Measurements from ENCODE around the gene TIGD2. TPM values are rescaled to one million over a fixed set of nuclear protein-coding genes. Genes with fewer than 3 reads are reported as not detected.

Gene TIGD2
- total and polyA plus RNA-seq, 2 donors = 8.3 to 12.6 TPM

DNA sequence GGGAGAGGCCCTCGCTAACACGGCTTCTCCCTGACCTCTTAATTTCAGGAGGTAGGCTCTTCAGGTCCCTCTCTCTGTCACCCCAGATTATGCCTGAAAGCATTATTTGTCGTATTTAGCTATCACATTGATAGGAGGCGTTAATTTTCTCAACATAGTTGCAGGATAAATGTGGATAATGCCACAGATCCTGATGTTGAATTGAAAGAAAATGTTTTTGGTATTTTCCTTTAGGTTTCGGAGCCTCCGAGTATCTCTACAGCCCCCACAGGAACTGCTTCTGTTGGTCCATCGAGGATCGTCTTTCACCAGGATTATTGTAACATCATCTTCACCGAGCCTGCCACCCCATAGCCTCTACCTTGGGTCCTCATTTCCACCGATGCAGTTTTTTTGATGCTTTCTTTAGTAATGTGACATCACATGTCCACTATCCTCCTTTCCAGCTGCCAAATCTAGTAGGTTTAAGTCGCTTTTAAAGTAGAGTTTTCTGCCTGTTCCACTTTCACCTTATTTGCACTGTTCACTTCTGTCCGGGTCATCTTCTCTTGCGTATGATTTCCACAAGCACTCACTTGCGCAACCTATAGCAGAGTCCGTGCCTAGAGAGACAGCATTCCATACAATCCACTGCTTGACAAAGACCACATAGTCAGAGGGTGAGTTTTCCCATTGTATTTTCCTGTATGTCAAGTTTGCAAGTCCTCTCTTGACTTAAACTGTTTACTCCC lies 665 bp downstream of the TIGD2 start:
- Histone ChIP-seq H3K9me3 (ENCODE audit: control insufficient read depth in 2 of 2, insufficient read depth in 1 of 2, low read length in 1 of 2) (peaks cover 1 to 13% of the 10 kb centered on the region in 2 donors), H3K4me3 (ENCODE audit: low read length in 2 of 2) (peak overlapping the region; percentile 59 to 80), H3K27me3 (ENCODE audit: control insufficient read depth in 2 of 2, insufficient read depth in 1 of 2, low read length in 1 of 2) (peaks cover 0 to 19% of the 10 kb centered on the region in 2 donors), H3K27ac (ENCODE audit: low read depth in 1 of 2, low read length in 1 of 2) (peak overlapping the region; percentile 29 to 71), H3K4me1 (ENCODE audit: control insufficient read depth in 2 of 2, insufficient read depth in 2 of 2, low read length in 2 of 2) (peaks cover 11 to 23% of the 10 kb centered on the region in 2 donors), H3K36me3 (ENCODE audit: control insufficient read depth in 2 of 2, insufficient read depth in 2 of 2, low read length in 1 of 2) (no peaks in the 10 kb centered on the region)
- DNase-seq (ENCODE audit: low read depth in 6 of 9, low spot score in 9 of 9) = peak in 2 of 9 donors; percentile 17 to 24
- WGBS = 45% methylated on average over 15 of the region's 15 CpGs

DNA sequence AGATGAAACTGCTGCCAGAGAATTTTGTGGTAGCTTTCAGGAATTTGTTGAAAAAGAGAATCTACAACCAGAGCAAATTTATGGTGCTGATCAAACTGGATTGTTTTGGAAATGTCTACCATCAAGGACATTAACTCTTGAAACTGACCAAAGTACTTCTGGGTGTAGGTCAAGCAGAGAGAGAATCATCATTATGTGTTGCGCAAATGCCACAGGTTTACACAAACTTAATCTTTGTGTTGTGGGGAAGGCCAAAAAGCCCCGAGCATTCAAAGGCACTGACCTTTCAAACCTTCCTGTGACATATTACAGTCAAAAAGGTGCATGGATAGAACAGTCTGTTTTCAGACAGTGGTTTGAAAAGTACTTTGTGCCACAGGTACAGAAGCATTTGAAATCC lies 2.1 kb downstream of the TIGD2 start:
- peaks cover 11 to 23% of the 10 kb centered on the region in 2 donors for H3K4me1 ChIP-seq (ENCODE audit: control insufficient read depth in 2 of 2, insufficient read depth in 2 of 2, low read length in 2 of 2)
- DNase-seq (ENCODE audit: low read depth in 6 of 9, low spot score in 9 of 9) = no peak
- peaks cover 0 to 19% of the 10 kb centered on the region in 2 donors for H3K27me3 ChIP-seq (ENCODE audit: control insufficient read depth in 2 of 2, insufficient read depth in 1 of 2, low read length in 1 of 2)
- WGBS = 96% methylated on average over 2 of the region's 2 CpGs
- no peak overlapping the region for H3K27ac ChIP-seq (ENCODE audit: low read depth in 1 of 2, low read length in 1 of 2)
- H3K9me3 ChIP-seq (ENCODE audit: control insufficient read depth in 2 of 2, insufficient read depth in 1 of 2, low read length in 1 of 2) = peaks cover 0 to 8% of the 10 kb centered on the region in 2 donors
- H3K4me3 ChIP-seq (ENCODE audit: low read length in 2 of 2) = no peak overlapping the region
- H3K36me3 ChIP-seq (ENCODE audit: control insufficient read depth in 2 of 2, insufficient read depth in 2 of 2, low read length in 1 of 2) = no peaks in the 10 kb centered on the region

DNA sequence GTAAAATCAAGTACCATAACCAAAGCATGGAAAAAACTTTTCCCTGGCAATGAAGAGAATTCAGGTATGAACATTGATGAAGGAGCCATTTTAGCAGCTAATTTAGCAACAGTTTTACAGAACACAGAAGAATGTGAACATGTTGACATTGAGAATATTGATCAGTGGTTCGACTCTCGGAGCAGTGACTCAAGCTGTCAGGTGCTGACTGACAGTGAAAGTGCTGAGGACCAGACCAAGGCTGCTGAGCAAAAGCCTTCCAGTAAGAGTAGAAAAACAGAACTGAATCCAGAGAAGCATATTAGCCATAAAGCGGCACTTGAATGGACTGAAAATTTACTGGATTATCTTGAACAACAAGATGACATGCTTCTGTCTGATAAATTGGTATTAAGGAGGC lies 2.8 kb downstream of the TIGD2 start:
- no peaks in the 10 kb centered on the region for H3K36me3 ChIP-seq (ENCODE audit: control insufficient read depth in 2 of 2, insufficient read depth in 2 of 2, low read length in 1 of 2)

DNA sequence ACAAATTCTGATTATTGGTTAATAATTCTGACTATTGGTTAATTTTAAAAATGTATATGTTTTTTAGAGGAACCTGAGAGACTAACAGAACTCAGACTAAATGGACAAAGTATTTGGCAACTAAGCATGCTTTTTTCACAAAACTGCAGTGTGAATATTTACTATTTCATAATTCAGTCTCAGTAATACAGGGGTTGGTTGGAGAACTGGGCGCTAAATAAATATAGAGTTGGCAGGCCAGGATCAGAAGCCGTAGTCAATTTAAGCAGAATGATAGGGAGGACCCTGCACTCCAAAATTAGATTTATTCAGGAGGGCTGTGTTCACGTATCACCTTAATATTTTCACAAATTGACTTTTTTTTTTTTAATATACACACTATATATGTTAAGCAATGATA lies 5.8 kb downstream of the TIGD2 start:
- H3K27ac ChIP-seq (ENCODE audit: low read depth in 1 of 2, low read length in 1 of 2) = no peak overlapping the region
- H3K4me1 ChIP-seq (ENCODE audit: control insufficient read depth in 2 of 2, insufficient read depth in 2 of 2, low read length in 2 of 2) = peaks cover 2 to 5% of the 10 kb centered on the region in 2 donors
- no peak for DNase-seq (ENCODE audit: low read depth in 6 of 9, low spot score in 9 of 9)
- no peaks in the 10 kb centered on the region for H3K27me3 ChIP-seq (ENCODE audit: control insufficient read depth in 2 of 2, insufficient read depth in 1 of 2, low read length in 1 of 2)
- no peaks in the 10 kb centered on the region for H3K9me3 ChIP-seq (ENCODE audit: control insufficient read depth in 2 of 2, insufficient read depth in 1 of 2, low read length in 1 of 2)
- no peak overlapping the region for H3K4me3 ChIP-seq (ENCODE audit: low read length in 2 of 2)
- no peaks in the 10 kb centered on the region for H3K36me3 ChIP-seq (ENCODE audit: control insufficient read depth in 2 of 2, insufficient read depth in 2 of 2, low read length in 1 of 2)
- 97% methylated on average over 3 of the region's 3 CpGs for WGBS

More for the DNA sequence above, 2.8 kb downstream of the TIGD2 start:
- no peak overlapping the region for H3K27ac ChIP-seq (ENCODE audit: low read depth in 1 of 2, low read length in 1 of 2)
- no peak for DNase-seq (ENCODE audit: low read depth in 6 of 9, low spot score in 9 of 9)
- H3K9me3 ChIP-seq (ENCODE audit: control insufficient read depth in 2 of 2, insufficient read depth in 1 of 2, low read length in 1 of 2) = peaks cover 0 to 6% of the 10 kb centered on the region in 2 donors
- H3K27me3 ChIP-seq (ENCODE audit: control insufficient read depth in 2 of 2, insufficient read depth in 1 of 2, low read length in 1 of 2) = peaks cover 0 to 18% of the 10 kb centered on the region in 2 donors
- peaks cover 11 to 23% of the 10 kb centered on the region in 2 donors for H3K4me1 ChIP-seq (ENCODE audit: control insufficient read depth in 2 of 2, insufficient read depth in 2 of 2, low read length in 2 of 2)
- WGBS = 94% methylated on average over 3 of the region's 3 CpGs
- H3K4me3 ChIP-seq (ENCODE audit: low read length in 2 of 2) = no peak overlapping the region

DNA sequence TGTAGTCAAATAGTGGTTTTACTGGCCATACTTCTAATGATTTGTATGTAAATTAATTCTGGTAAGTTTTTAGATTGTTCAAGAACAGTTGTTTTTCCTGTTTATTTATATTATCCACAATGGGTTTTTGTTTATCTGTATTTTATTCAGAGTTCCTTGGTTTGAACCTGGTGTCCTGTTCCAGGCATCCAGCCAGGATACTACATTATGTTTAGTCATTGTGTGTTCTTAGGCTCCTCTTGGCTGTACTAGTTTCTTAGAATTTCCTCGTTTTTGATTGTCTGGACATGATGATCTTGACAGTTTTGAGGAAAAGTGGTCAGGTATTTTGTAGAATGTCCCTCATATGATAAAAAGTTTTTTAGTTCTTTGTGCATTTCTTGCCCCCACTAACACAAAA lies 7.8 kb downstream of the TIGD2 start:
- H3K4me1 ChIP-seq (ENCODE audit: control insufficient read depth in 2 of 2, insufficient read depth in 2 of 2, low read length in 2 of 2) = no peaks in the 10 kb centered on the region
- H3K27ac ChIP-seq (ENCODE audit: low read depth in 1 of 2, low read length in 1 of 2) = no peak overlapping the region
- H3K9me3 ChIP-seq (ENCODE audit: control insufficient read depth in 2 of 2, insufficient read depth in 1 of 2, low read length in 1 of 2) = no peaks in the 10 kb centered on the region
- WGBS = 76% methylated on average over 1 of the region's 1 CpG
- DNase-seq (ENCODE audit: low read depth in 6 of 9, low spot score in 9 of 9) = no peak
- no peak overlapping the region for H3K4me3 ChIP-seq (ENCODE audit: low read length in 2 of 2)
- H3K27me3 ChIP-seq (ENCODE audit: control insufficient read depth in 2 of 2, insufficient read depth in 1 of 2, low read length in 1 of 2) = no peaks in the 10 kb centered on the region
- no peaks in the 10 kb centered on the region for H3K36me3 ChIP-seq (ENCODE audit: control insufficient read depth in 2 of 2, insufficient read depth in 2 of 2, low read length in 1 of 2)

DNA sequence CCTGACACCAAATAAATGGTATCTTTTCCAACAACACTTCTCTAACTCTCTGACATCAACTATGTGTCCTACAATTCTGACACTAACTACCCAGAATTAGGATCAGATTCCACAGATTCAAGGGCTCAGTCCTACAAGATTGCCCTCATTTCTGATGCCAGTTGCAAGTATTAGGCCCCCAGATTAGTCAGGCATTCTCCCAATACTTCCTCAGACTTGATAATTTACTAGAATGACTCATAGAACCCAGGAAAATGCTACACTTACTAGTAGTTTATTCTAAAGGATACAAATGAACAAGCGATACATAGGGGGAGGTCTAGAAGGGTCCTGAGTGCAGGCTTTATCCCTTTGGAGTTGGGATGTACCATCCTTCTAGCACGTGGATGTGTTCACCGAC lies 8.5 kb downstream of the TIGD2 start:
- H3K4me1 ChIP-seq (ENCODE audit: control insufficient read depth in 2 of 2, insufficient read depth in 2 of 2, low read length in 2 of 2) = no peaks in the 10 kb centered on the region
- H3K27ac ChIP-seq (ENCODE audit: low read depth in 1 of 2, low read length in 1 of 2) = no peak overlapping the region
- no peaks in the 10 kb centered on the region for H3K36me3 ChIP-seq (ENCODE audit: control insufficient read depth in 2 of 2, insufficient read depth in 2 of 2, low read length in 1 of 2)
- WGBS = 99% methylated on average over 3 of the region's 3 CpGs
- no peaks in the 10 kb centered on the region for H3K9me3 ChIP-seq (ENCODE audit: control insufficient read depth in 2 of 2, insufficient read depth in 1 of 2, low read length in 1 of 2)
- DNase-seq (ENCODE audit: low read depth in 6 of 9, low spot score in 9 of 9) = no peak
- H3K4me3 ChIP-seq (ENCODE audit: low read length in 2 of 2) = no peak overlapping the region
- H3K27me3 ChIP-seq (ENCODE audit: control insufficient read depth in 2 of 2, insufficient read depth in 1 of 2, low read length in 1 of 2) = no peaks in the 10 kb centered on the region

DNA sequence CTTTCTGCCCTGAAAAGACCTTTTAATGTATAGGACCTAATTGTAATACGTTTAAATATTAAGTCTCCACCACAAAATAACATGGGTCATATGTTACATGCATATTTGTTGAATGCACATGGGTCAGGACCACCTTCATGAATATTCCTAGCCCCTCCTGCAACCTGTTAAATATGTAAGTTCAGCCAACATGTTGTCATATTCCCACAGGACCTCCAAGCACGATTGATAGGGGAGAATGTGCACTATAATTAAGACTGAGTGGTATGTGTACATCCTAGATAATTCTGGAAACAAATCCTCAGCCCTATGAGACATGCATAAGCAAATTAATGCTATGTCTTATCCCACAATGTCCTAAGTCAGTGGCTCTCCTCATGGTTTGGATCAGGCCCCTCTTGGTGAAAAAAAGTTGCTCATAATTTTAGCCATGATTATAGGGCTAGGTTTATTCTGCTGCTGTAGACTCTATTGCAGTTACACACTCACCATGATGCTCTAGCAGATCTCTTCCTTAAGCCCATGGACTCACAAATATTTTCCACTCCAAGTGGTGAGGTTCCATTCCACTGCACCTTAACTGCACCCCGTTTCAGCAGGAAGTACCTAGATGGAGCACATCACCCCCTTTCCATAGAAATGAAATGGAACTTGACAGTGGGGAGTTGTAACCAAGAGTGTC lies 10.2 kb downstream of the TIGD2 start:
- DNase-seq (ENCODE audit: low read depth in 6 of 9, low spot score in 9 of 9) = no peak
- H3K4me3 ChIP-seq (ENCODE audit: low read length in 2 of 2) = no peak overlapping the region
- H3K9me3 ChIP-seq (ENCODE audit: control insufficient read depth in 2 of 2, insufficient read depth in 1 of 2, low read length in 1 of 2) = no peaks in the 10 kb centered on the region
- H3K27ac ChIP-seq (ENCODE audit: low read depth in 1 of 2, low read length in 1 of 2) = no peak overlapping the region
- H3K27me3 ChIP-seq (ENCODE audit: control insufficient read depth in 2 of 2, insufficient read depth in 1 of 2, low read length in 1 of 2) = no peaks in the 10 kb centered on the region
- no peaks in the 10 kb centered on the region for H3K4me1 ChIP-seq (ENCODE audit: control insufficient read depth in 2 of 2, insufficient read depth in 2 of 2, low read length in 2 of 2)
- H3K36me3 ChIP-seq (ENCODE audit: control insufficient read depth in 2 of 2, insufficient read depth in 2 of 2, low read length in 1 of 2) = no peaks in the 10 kb centered on the region
- 93% methylated on average over 3 of the region's 3 CpGs for WGBS

DNA sequence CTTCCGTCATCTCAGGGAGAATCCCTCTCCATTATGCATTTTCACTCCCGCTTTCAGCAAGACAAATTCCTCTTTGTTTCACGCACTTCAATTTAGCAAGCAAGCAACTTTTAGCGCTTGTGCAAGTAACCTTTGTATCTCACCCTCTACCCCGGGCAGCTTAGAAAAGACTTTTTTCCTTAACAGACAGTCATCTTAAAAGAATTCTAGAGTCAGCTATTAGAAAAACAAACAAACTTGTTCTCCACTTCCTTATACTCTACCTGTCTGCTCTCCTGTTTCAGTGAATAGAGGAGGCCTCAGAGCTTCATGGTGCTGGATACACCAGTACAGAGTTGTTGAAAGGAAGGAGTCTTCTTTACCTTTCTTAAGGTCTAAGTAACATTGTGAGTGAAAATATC lies 12.1 kb downstream of the TIGD2 start:
- H3K4me3 ChIP-seq (ENCODE audit: low read length in 2 of 2) = no peak overlapping the region
- H3K9me3 ChIP-seq (ENCODE audit: control insufficient read depth in 2 of 2, insufficient read depth in 1 of 2, low read length in 1 of 2) = no peaks in the 10 kb centered on the region
- H3K36me3 ChIP-seq (ENCODE audit: control insufficient read depth in 2 of 2, insufficient read depth in 2 of 2, low read length in 1 of 2) = no peaks in the 10 kb centered on the region
- no peaks in the 10 kb centered on the region for H3K4me1 ChIP-seq (ENCODE audit: control insufficient read depth in 2 of 2, insufficient read depth in 2 of 2, low read length in 2 of 2)
- H3K27me3 ChIP-seq (ENCODE audit: control insufficient read depth in 2 of 2, insufficient read depth in 1 of 2, low read length in 1 of 2) = no peaks in the 10 kb centered on the region
- DNase-seq (ENCODE audit: low read depth in 6 of 9, low spot score in 9 of 9) = no peak
- H3K27ac ChIP-seq (ENCODE audit: low read depth in 1 of 2, low read length in 1 of 2) = no peak overlapping the region
- 97% methylated on average over 5 of the region's 5 CpGs for WGBS

DNA sequence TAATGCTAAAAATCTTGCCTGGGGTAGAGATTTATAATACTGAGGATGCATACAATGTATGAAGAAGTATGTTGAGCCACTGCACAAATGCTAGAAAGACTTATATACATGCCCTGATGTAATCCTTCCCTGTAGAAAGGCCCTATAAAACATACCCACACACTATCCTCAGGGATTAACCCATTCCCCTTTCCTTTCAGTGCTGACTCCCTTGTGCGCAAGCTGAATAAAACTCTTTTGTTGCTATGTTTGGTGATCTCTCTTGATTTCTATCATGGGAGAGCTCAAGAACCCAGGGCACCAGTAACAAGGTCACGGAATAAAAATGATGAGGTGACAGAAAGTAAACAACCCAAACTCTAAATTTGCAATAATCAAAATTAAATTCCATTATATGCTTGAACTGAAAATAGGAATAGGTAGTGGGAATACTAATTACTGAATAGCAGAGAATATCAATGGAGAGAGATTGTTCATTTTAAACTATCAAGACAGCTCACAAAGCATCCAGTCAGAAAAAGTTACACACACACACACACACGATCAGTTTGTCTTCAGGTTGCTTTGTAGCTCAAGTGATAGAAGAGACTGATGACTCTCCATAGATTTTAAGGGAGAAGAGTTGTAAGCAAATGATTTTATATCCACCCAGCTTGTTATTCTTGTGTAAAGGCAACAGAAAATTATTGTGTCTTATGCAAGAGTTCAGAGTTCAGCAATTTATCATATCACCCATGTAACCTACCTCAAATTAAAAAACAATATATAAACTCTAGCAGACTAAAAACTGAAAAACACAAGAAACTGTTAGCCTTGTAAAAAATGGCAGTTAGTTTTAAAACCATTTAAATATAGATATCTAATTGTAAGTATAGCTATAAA lies 14.8 kb downstream of the TIGD2 start:
- no peak for DNase-seq (ENCODE audit: low read depth in 6 of 9, low spot score in 9 of 9)
- H3K27ac ChIP-seq (ENCODE audit: low read depth in 1 of 2, low read length in 1 of 2) = no peak overlapping the region
- H3K4me1 ChIP-seq (ENCODE audit: control insufficient read depth in 2 of 2, insufficient read depth in 2 of 2, low read length in 2 of 2) = no peaks in the 10 kb centered on the region
- no peaks in the 10 kb centered on the region for H3K27me3 ChIP-seq (ENCODE audit: control insufficient read depth in 2 of 2, insufficient read depth in 1 of 2, low read length in 1 of 2)
- WGBS = 97% methylated on average over 3 of the region's 3 CpGs
- no peaks in the 10 kb centered on the region for H3K9me3 ChIP-seq (ENCODE audit: control insufficient read depth in 2 of 2, insufficient read depth in 1 of 2, low read length in 1 of 2)
- H3K36me3 ChIP-seq (ENCODE audit: control insufficient read depth in 2 of 2, insufficient read depth in 2 of 2, low read length in 1 of 2) = no peaks in the 10 kb centered on the region
- no peak overlapping the region for H3K4me3 ChIP-seq (ENCODE audit: low read length in 2 of 2)

All from thymus (tissue), 11 donors.